Heart left ventricle (tissue), 13 donors: ENCODE data around the gene SH2D4B.

Source experiments
- CTCF ChIP-seq, 12 donors: fragments of 200-600 bp; sonication (generic) in 4 of 12; IDR thresholded peaks; one replicate each; pipeline versions ENCODE4 v1.5.0 to v1.8.0; 2018 to 2022; ENCODE audit warnings: antibody characterized with exemption in 12 of 12, mild to moderate bottlenecking in 5 of 12
- POLR2A ChIP-seq, 2 donors: fragments of 450-650 bp; IDR thresholded peaks; one replicate each; pipeline ENCODE4 v1.6.1; 2017; ENCODE audit warnings: antibody characterized with exemption in 2 of 2, mild to moderate bottlenecking in 2 of 2, moderate library complexity in 2 of 2
- donor health status: ischemic (EF 13 %, LVEDD 7.1; RV severe dilation, severe dysfunction).
- donor health status: DM: no; HTN: yes; CAD: no.
- donor health status: DM: no; HTN: no; CAD: no.
- donor health status: ischemic (EF 25% LVEDD 6.9; RV normal size, moderate dysfunction).
- donor health status: ischemic (EF 25% LVEDD 5.7; RV mildly dilated, moderate dysfunction).
- donor health status: ischemic (EF 35%, LVEDD 5.7; RV mildly dilated, moderate dysfunction).
- donor health status: nonischemic (EF 11% LVEDD 7.7; RV severe dilation, severe dysfunction).
- donor health status: DM: yes; HTN: yes; CAD: no.
- donor health status: PGD.
- donor health status: ischemic (EF 29% LVEDD 5.4; RV normal size, mild dysfunction).
- donor health status: nonischemic (EF 23%, LVEDD 6.1; RV moderate dilation, normal function).

GRCh38 chr10:80614576-80615416 lies 77.1 kb downstream of the SH2D4B start:
- no peak for TF ChIP-seq CTCF (IDR thresholded peaks at IDR 0.05)
- no peak for TF ChIP-seq POLR2A (IDR thresholded peaks at IDR 0.05)
